Epithelial cell of proximal tubule (primary cell): Measurements from ENCODE around the gene RCC2. TPM values are rescaled to one million over a fixed set of nuclear protein-coding genes. Genes with fewer than 3 reads are reported as not detected.

Experiments used
- DNase-seq: peaks from one replicate; pipeline ENCODE4 v3.0.0-alpha.2; 2011; ENCODE audit warnings: low read depth
- H3K4me3 ChIP-seq: 2 replicates; pipeline ENCODE4 v1.5.1; 2011; ENCODE audit warnings: low read depth, mild to moderate bottlenecking, low read length
- total RNA-seq: library from RNA; depleted of rRNA; stranded (reverse); fragments of >200 nt; gene quantifications from 2 replicates; pipeline ENCODE4 v1.2.3, GENCODE V29; 2015
- TF ChIP-seq, protein P1 (sequence below): conservative IDR thresholded peaks from 2 replicates; pipeline ENCODE4 v1.5.1; 2012; ENCODE audit warnings: low read depth, mild to moderate bottlenecking, low read length

Gene RCC2
- total RNA-seq, 1 donor from 2014 or later, result 106 TPM

DNA sequence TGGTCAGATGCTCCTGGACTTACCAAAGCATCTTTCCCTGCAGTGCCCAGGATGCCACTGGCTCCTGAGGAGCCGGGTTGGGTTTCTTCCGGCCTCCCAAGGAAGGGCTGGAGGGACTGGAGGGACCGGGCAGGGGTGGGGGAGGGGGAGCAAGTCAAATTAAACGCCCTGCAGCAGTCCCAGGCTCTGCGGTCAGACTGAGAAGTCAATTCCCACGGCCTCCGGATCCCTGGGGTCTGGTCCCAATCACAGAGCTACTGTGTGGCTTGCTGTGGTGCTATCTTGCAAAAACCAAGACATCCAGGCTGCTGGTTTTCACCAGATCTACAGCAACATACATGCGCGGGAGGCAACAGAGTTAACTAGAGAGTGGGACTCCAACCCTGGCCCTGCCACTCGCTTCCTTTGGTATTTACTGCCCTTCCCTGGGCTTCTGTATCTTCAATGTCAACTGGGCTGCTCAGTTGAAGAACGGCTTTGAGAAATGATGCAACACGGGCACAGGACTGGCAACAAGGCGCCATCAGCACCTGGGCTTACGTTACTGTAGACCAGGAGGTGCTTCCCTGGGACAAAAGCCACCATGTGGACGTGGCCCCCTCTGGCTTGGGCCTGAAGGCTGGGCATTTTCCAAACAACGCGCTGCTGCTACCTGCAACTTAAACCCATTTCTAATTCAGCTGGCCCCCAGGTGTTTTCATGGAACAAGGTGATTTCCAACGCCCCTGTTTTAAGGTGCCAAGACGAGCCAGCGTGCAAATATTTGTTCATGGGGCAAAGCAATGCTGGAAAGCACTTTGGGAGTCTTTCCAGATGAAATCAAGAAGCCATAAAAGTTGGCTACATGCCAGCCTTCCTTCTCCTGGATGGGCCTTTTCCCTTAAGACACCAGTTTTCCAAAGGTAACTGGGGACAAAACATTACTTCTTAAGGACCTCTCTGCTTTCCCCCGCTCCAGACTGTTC, 11.5 kb downstream of the RCC2 start:
- TF ChIP-seq, protein P1, sequence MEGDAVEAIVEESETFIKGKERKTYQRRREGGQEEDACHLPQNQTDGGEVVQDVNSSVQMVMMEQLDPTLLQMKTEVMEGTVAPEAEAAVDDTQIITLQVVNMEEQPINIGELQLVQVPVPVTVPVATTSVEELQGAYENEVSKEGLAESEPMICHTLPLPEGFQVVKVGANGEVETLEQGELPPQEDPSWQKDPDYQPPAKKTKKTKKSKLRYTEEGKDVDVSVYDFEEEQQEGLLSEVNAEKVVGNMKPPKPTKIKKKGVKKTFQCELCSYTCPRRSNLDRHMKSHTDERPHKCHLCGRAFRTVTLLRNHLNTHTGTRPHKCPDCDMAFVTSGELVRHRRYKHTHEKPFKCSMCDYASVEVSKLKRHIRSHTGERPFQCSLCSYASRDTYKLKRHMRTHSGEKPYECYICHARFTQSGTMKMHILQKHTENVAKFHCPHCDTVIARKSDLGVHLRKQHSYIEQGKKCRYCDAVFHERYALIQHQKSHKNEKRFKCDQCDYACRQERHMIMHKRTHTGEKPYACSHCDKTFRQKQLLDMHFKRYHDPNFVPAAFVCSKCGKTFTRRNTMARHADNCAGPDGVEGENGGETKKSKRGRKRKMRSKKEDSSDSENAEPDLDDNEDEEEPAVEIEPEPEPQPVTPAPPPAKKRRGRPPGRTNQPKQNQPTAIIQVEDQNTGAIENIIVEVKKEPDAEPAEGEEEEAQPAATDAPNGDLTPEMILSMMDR, result no peak
- DNase-seq, result no peak
- H3K4me3 ChIP-seq, result no peak overlapping the region

DNA sequence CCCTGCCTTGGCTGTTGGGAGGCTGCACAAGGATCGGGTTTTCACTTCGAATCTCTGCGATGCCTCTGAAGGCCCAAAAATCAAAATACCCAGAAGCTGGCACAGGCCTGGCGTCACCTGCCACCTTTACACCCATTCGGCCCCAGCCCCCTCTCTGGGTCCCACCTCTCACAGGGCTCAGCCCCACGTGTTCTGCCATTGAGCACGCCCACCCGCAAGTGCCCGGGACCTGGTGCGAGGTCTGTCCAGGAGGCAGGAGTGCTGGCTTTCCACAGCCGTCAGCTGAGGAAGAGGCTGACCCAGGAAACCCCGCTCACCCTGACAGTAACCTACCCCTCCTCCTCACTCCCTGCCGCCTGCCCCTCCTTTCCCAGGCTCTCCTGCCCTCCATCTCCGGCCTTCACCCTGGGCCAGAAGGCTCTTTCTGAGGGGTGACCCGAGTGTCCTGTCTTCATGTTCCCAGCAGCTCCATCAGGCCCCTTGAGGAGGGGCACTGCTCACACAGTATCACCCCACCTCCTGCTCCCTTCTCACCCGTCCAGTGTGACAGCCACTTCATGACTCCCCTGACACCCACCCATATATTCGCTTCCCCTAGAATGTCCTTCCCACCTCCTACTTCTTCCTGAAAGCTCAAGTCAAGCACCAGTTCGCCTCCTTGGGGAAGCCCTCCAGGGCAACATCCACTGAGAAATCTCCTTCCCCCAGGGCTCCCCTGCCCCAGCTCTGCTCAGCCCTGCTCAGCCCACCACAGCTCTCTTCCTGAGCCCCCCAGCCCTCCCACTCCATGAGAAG, 13.5 kb downstream of the RCC2 start:
- H3K4me3 ChIP-seq, result no peak overlapping the region
- TF ChIP-seq, protein P1, result no peak
- no peak for DNase-seq

DNA sequence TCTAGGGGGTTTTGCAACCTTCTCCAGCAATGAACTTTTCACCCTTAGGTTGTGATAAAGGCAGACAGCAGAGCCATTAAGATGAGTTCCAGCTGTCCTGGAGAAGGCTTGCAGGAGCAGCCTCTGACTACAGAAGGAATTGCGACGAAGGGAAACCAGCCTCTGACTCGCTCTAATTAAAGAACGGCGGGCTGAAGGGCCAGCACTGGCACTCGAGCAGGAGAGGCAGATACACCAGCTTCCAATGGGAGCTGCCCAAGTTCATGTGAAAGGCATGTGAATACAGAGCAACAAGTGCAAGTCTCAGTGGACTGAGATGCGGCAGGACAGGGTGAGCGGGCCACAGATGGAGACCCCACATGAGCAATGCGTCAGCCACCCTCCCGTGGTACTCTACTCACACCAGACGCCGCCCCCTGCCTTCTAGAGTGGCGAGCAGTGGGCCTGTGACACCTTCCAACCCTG, 15.7 kb downstream of the RCC2 start:
- TF ChIP-seq, protein P1, result no peak
- H3K4me3 ChIP-seq, result no peak overlapping the region
- no peak for DNase-seq

DNA sequence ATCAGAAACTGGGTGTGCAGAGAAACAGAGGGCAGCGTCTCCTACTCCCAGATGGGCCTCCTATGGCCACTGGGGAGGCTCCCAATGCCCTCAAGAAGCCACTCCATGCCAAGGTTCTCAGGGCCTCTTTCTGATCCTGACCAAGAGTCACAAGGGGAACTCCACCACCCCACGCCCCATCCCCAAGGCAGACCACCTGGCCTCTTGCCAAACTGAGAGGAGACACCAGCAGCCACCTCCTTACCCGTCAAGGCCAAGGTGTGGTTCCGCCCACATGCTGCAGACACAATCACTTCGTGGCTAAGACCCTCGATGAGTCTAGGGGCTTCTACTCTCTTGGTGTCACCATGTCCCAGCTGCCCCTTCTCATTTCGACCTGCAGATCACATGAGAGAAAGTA, 17.0 kb downstream of the RCC2 start:
- TF ChIP-seq, protein P1, result no peak
- H3K4me3 ChIP-seq, result no peak overlapping the region
- no peak for DNase-seq

DNA sequence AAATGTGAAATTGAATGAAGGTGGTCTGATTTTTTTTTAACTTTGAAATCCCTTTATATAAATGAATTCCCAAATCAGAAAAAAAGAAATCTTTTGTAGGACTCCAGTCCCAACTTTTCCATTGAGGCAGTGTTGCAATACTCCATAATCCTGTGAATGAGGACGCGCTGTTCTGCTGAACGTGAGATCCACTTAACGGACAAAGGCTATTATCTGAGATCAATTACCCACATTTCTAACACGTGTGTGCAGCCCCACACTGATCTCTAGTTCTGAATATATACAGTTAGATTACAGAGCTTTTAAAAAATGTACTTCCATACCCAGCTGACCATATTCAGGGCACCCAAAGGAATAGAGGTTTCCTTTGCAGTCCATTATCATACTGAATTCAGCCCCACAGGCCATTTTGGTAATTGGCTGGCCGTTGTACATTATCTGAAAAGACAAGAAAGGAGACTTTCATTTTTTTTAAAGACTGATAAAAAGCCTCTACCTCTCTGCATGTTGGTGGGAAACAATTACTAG, 19.0 kb downstream of the RCC2 start:
- no peak overlapping the region for H3K4me3 ChIP-seq
- no peak for DNase-seq
- TF ChIP-seq, protein P1, result no peak

DNA sequence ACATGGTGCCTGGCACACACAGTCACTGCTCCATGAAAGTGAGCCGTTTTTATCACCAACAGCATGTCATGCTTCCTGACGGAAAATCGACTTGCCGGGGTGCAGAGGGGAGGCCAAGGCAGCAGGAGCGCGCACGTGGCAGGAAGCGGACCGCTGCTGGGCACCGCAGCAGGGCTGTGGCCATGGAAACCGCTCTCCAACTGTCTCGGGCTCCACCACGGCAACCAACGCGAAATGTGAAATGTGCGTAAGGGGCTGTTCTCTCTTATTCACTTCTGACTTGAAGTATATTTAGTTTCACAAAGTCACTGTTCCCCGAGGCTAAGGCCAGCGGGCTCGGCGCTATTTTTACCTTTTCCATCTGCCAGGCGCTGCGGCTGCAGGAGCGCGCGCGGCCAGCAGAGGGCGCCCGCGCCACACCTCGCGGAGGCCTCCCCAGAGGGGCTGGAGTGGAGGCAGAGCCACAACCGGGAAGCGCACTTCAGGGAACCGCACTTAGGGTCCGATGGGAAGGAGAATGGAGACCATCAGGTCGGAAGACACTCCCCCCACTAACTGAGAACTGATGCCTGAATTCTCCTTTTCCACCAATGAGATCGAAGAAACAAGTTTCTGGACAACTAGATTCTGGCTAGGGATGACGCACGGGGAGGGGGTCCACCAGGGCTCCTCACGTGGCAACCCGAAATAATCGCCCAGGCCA, 19.7 kb downstream of the RCC2 start:
- DNase-seq, result no peak
- TF ChIP-seq, protein P1, result peak; percentile 98
- H3K4me3 ChIP-seq, result no peak overlapping the region
